Loucy (cell line): ENCODE results near the gene H2BK1.

Experiments used
- H2AFZ ChIP-seq: fragments of 200-600 bp; sonication (generic); 2 replicates; pipeline ENCODE4 v1.6.0; 2016; ENCODE audit warnings: antibody characterized with exemption, mild to moderate bottlenecking, low read length, moderate library complexity
- H3F3A ChIP-seq: fragments of 200-600 bp; 2 replicates; pipeline ENCODE4 v1.6.0; 2016; ENCODE audit warnings: antibody characterized with exemption, low read depth, mild to moderate bottlenecking
- H3K27me3 ChIP-seq: fragments of 200-600 bp; sonication (generic); 2 replicates; pipeline ENCODE4 v1.6.1; 2014; ENCODE audit warnings: low read length, mild to moderate bottlenecking; ENCODE audit not compliant: insufficient read depth, poor library complexity, severe bottlenecking
- H3K36me3 ChIP-seq: fragments of 200-600 bp; sonication (generic); 2 replicates; pipeline ENCODE4 v1.6.1; 2016; ENCODE audit warnings: low read length; ENCODE audit not compliant: insufficient read depth
- H3K4me1 ChIP-seq: fragments of 200-600 bp; sonication (generic); 2 replicates; pipeline ENCODE4 v1.5.1; 2014; ENCODE audit warnings: low read length, mild to moderate bottlenecking; ENCODE audit not compliant: insufficient read depth, poor library complexity, severe bottlenecking
- H3K4me2 ChIP-seq: fragments of 200-600 bp; sonication (generic); 2 replicates; pipeline ENCODE4 v1.6.0; 2014; ENCODE audit warnings: antibody characterized with exemption, low read length, low read depth, mild to moderate bottlenecking; ENCODE audit not compliant: poor library complexity, severe bottlenecking
- H3K4me3 ChIP-seq: fragments of 200-600 bp; sonication (generic); 2 replicates; pipeline ENCODE4 v1.5.1; 2014; ENCODE audit warnings: low read length, mild to moderate bottlenecking, mixed read lengths; ENCODE audit not compliant: poor library complexity, severe bottlenecking
- H3K79me2 ChIP-seq: fragments of 200-600 bp; sonication (generic); 2 replicates; pipeline ENCODE4 v1.6.1; 2014; ENCODE audit warnings: low read length; ENCODE audit not compliant: insufficient read depth
- H3K9ac ChIP-seq: fragments of 200-600 bp; sonication (generic); 2 replicates; pipeline ENCODE4 v1.6.0; 2014; ENCODE audit warnings: mild to moderate bottlenecking, low read depth, low read length, moderate library complexity; ENCODE audit not compliant: poor library complexity, severe bottlenecking
- H3K9me2 ChIP-seq: fragments of 200-600 bp; sonication (generic); replicated peaks from 2 replicates; pipeline ENCODE4 v1.6.1; 2016; ENCODE audit warnings: low read depth, low read length, mixed read lengths
- H3K9me3 ChIP-seq: fragments of 200-600 bp; sonication (generic); 2 replicates; pipeline ENCODE4 v1.6.1; 2014; ENCODE audit warnings: mild to moderate bottlenecking, antibody characterized with exemption, low read length, low read depth; ENCODE audit not compliant: insufficient read depth
- H4K20me1 ChIP-seq: fragments of 200-600 bp; sonication (generic); 2 replicates; pipeline ENCODE4 v1.6.0; 2014; ENCODE audit warnings: antibody characterized with exemption, low read length, mild to moderate bottlenecking; ENCODE audit not compliant: insufficient read depth, poor library complexity, severe bottlenecking
- EZH2phosphoT487 ChIP-seq: fragments of 200-600 bp; IDR thresholded peaks from 2 replicates; pipeline ENCODE4 v1.6.1; 2018; ENCODE audit warnings: antibody characterized with exemption, mild to moderate bottlenecking, moderate library complexity, borderline replicate concordance
- TF ChIP-seq, protein P1 (sequence below): fragments of 200-600 bp; sonication (generic); conservative IDR thresholded peaks from 2 replicates; pipeline ENCODE4 v1.5.1; 2014; ENCODE audit warnings: mild to moderate bottlenecking, antibody characterized with exemption, low read length

Gene H2BK1

DNA sequence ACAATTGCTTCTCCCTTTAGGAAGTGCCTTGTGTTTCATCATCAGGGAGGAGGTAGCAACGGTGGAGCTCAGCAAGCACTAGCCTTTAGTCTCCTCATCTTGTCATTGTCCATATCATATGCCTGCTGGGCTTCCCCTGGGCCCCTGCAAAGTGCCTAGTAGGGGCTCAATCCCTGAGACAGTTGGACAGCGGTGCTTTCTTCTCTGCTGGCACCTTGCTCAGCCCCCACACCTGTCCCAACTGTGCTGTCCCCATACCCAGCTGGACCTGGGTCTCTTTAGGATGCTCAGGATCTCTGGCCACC lies 32.7 kb upstream of the H2BK1 start:
- peaks cover 12% of the 10 kb centered on the region for H3K4me1 ChIP-seq
- H3K4me3 ChIP-seq, result no peak overlapping the region

DNA sequence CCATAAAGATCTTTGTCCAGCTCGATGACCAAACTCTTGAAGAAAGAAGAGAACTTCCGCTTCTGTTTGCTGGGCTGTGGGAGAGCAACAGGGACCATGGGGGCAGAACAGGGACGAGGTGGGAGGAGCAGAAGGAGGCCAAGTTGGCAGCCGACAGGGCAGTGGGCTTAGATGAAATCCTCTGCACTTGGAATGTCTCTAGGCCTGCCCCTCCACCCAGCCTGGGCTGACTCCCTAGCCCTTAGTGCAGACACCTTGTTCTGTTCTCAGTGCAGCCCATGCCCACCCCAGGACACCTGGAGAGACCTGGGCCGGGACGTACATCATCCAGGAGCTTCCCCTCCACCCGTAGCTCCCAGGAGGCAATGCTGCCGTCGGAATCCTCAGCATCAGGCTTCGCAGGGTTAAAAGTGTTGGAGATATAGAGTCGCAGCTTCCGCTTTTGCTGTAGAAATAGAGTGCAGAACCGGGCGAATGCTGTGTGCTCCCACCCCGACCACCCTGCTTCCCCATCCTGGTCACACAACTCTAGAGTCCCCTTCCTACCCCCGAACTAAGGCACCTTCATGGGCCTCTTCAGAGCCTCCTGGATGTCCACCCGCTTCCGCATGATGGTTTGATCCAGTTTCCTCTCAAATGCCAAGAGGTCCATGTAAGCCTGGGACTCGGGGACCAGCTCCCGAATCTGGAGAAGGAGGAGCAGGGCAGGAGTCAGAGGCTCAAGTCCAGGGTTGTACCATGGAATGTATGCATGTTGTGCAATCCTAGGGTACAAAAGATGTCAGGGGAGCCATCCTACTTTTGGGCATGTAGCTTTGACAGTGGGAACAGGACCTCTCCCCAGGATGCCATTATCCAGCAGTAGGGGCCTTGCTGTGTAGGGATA lies 32.1 kb upstream of the H2BK1 start:
- Histone ChIP-seq H3K27me3 (no peaks in the 10 kb centered on the region), H3K4me3 (no peak overlapping the region), H3K79me2 (no peaks in the 10 kb centered on the region), H3K4me1 (peaks cover 12% of the 10 kb centered on the region), H4K20me1 (peaks cover 5% of the 10 kb centered on the region), H3K4me2 (no peak overlapping the region), H3F3A (no peaks in the 10 kb centered on the region), H3K9me3 (no peaks in the 10 kb centered on the region), H2AFZ (no peak overlapping the region), H3K9me2 (no peaks in the 10 kb centered on the region), H3K9ac (no peak overlapping the region), H3K36me3 (peaks cover 16% of the 10 kb centered on the region; the same call in 1 of the 2 replicates)
- TF ChIP-seq, protein P1, sequence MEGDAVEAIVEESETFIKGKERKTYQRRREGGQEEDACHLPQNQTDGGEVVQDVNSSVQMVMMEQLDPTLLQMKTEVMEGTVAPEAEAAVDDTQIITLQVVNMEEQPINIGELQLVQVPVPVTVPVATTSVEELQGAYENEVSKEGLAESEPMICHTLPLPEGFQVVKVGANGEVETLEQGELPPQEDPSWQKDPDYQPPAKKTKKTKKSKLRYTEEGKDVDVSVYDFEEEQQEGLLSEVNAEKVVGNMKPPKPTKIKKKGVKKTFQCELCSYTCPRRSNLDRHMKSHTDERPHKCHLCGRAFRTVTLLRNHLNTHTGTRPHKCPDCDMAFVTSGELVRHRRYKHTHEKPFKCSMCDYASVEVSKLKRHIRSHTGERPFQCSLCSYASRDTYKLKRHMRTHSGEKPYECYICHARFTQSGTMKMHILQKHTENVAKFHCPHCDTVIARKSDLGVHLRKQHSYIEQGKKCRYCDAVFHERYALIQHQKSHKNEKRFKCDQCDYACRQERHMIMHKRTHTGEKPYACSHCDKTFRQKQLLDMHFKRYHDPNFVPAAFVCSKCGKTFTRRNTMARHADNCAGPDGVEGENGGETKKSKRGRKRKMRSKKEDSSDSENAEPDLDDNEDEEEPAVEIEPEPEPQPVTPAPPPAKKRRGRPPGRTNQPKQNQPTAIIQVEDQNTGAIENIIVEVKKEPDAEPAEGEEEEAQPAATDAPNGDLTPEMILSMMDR, result no peak
- TF ChIP-seq EZH2phosphoT487, result no peak

More for the DNA sequence above, 32.7 kb upstream of the H2BK1 start:
- H3K9me2 ChIP-seq, result no peaks in the 10 kb centered on the region
- no peaks in the 10 kb centered on the region for H3F3A ChIP-seq
- no peaks in the 10 kb centered on the region for H3K9me3 ChIP-seq
- H3K79me2 ChIP-seq, result no peaks in the 10 kb centered on the region
- H3K9ac ChIP-seq, result no peak overlapping the region
- H3K27me3 ChIP-seq, result no peaks in the 10 kb centered on the region
- TF ChIP-seq, protein P1, result no peak
- no peak for TF ChIP-seq EZH2phosphoT487
- peaks cover 5% of the 10 kb centered on the region for H4K20me1 ChIP-seq
- H2AFZ ChIP-seq, result no peak overlapping the region
- no peak overlapping the region for H3K4me2 ChIP-seq
- H3K36me3 ChIP-seq, result peaks cover 11% of the 10 kb centered on the region; the same call in 1 of the 2 replicates

DNA sequence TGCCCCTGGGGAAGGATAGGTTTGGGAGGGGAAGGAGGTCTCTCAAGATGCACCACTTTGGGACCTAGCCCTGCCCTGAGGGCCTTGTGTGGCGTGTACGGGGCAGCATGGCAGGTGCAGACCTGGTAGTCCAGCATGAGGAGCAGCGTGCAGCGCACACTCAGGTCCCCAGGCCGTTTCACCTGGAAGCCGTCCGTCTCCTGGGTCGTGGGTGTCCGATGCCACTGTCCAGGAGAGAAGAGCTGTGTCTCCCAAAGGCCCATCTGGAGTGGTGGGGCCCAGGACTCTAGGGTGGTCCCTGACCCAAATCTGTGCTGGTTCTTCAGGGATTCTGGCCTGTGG lies 31.4 kb upstream of the H2BK1 start:
- Histone ChIP-seq H3K27me3 (no peaks in the 10 kb centered on the region), H3F3A (no peaks in the 10 kb centered on the region), H3K9me3 (no peaks in the 10 kb centered on the region), H3K79me2 (no peaks in the 10 kb centered on the region; the same call in 1 of the 2 replicates), H3K9me2 (no peaks in the 10 kb centered on the region), H3K36me3 (peaks cover 22% of the 10 kb centered on the region; the same call in 1 of the 2 replicates), H3K4me1 (peaks cover 12% of the 10 kb centered on the region), H2AFZ (no peak overlapping the region), H3K4me3 (no peak overlapping the region), H3K9ac (no peak overlapping the region), H3K4me2 (no peak overlapping the region), H4K20me1 (peaks cover 5% of the 10 kb centered on the region)
- TF ChIP-seq, protein P1, result no peak
- no peak for TF ChIP-seq EZH2phosphoT487
